Daoy (cell line): ENCODE measurements around the gene MFNG. TPM values are rescaled to one million over a fixed set of nuclear protein-coding genes. Genes with fewer than 3 reads are reported as not detected.
"Not testable (repeated sequence)": the region's sequence is repeated elsewhere in the genome, so short reads cannot be mapped to it uniquely, and the experiment has no call there.

Source experiments
- DNase-seq: peaks from one replicate; pipeline ENCODE4 v3.0.0-alpha.2; 2015; ENCODE audit warnings: low read depth
- total RNA-seq: library from RNA; depleted of rRNA; stranded (reverse); fragments of >200 nt; shearing (Covaris generic); gene quantifications from 2 replicates; pipeline ENCODE4 v1.2.3, GENCODE V29; 2014

The MFNG gene
- total RNA-seq, 1 experiment from 2014 or later, result 3.0 TPM

DNA sequence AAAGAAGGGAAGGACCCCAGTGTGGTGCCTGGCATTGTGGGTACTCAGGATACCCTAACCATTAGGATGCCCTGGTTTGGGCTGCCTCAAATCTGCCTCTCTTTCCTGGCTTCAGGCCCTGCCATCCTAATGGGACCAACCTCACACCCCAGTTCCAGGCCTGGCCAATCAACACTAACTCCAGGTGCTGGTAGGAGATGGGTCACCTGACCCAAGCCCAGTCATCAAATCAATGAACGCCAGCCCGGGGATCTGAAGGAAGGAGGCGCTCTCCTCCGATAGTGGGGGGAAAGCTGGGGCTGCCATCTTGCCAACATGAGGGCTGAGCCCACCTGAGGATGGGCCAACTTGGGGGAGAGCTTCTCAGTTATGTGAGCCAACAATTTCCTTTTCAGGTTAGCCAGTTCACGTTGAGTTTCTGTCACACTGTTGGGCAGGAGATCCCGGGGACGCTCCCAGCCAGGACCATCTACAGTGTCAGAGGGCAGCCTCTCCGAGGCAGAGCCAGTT, 12.7 kb downstream of the MFNG start:
- DNase-seq, result no peak

DNA sequence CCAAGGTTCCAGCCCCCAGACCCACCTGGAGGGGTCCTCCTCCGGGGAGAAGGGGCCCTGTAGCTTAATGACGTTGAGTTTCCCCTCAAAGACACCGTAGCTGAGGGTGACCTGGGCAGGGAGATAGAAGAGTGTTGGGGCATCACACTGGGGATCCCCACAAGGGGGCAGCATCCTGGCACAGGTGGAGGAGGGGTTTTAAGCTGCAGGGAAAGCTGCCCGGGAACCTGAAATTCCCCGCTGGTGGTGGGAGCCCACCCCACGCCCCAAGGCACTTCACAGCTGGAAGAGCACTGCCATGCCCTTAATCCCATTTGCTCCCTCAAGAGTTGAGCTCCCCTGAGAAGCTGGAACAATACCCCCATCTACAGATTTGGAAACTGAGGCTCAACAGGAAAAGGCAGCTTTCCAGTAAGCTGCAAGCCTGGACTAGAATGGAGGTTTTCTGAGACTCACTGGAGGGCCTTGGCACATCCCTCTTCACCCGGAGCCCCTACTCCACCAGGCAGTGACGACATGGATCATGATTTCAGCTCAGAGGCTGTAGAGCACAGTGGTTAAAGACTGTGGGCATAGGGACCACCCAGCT, 13.7 kb downstream of the MFNG start:
- peak; percentile 51 for DNase-seq

DNA sequence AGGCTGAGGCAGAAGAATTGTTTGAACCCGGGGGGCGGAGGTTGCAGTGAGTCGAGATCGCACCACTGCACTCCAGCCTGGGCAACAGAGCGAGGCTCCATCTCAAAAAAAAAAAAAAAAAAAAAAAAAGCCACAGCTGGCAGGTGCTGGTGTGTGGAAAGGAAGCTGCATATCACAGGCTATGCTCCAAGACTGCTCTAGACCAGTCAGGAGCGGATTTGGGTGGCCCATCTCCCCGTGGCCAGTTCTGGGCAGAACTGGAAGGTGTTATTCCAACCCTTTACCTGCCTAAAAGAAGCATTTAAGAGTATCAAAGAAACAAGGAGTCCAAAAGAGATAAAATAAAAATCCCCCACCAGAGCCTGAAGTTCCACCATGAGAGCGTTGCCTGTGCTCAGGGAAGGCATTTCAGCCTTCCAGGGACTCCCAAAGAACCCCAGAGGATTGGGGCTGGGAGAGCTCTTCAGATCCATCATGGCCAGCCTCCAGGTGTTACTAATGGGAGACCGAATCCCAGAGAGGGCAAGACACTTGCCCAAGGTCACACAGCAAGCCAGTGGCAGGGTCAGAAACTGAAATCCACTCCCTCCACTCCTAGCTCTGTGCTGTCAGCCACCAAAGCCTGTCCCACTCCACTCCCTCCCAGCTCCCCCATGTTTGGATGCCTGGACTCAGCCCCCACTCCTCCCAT, 14.3 kb downstream of the MFNG start:
- DNase-seq, result no peak

DNA sequence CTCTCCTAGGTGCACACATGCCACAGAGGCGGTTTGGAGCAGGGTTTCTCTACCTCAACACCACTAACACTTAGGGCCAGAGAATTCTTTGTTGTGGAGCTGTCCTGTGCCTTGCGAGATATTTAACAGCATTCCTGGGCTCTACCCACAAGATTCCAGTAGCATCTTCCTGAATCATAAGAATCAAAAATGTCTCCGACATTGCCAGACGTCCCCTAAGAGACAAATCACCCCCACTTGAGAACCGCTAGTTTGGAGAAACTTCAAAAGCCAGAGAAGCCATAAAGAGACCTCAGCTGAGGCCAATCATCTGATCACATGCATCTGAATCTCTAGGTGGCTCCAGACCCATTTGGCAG, 16.1 kb downstream of the MFNG start:
- DNase-seq, result no peak

DNA sequence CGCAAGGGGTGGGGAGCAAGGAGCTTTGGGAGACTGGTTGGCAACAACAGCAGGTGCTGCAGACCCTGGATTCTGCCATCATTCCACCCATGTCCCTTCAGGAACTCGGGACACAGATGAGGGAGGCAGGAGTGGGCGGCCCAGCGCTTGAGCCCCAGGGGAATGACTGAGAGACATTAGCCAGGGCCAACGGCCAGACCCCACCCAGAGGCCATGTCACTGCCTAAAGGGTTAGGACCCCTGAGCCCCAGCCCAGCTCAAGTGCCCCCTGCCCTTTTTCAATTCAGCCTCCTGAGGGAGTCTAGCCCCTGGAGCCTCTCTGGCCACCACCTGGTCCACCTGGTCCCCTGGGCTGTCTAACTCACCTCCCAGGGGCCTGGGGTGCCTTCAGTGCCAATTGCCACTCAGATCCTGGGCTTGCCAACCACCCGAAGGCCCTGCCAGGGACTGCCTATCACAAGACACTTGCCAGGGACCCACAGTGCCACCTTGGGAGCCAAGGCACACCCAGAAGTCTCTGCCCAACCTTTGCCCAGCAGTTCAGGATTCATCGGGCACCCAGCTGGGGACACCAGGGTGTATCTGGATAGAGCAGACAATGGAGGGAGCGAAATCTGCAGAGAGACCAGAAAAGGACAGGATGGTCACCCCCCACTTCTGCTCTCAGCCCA, 16.6 kb downstream of the MFNG start:
- no peak for DNase-seq

DNA sequence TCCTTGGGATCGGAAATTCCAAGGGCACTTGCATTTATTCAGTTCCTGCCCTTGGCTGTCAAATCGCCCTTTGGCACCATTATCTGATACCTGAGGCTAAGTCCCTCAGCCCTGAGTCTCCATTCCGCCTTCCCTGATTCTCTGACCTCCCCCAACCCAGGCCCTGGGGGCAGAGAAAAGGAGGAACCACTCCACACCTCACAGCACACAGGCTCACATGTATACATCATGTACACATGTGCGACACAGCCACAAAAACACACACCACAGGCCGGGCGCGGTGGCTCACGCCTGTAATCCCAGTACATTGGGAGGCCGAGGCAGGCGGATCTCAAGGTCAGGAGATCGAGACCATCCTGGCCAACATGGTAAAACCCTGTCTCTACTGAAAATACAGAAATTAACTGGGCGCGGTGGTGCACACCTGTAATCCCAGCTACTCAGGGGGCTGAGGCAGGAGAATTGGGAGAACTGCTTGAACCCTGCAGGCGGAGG, 17.9 kb downstream of the MFNG start:
- not testable (repeated sequence) for DNase-seq

DNA sequence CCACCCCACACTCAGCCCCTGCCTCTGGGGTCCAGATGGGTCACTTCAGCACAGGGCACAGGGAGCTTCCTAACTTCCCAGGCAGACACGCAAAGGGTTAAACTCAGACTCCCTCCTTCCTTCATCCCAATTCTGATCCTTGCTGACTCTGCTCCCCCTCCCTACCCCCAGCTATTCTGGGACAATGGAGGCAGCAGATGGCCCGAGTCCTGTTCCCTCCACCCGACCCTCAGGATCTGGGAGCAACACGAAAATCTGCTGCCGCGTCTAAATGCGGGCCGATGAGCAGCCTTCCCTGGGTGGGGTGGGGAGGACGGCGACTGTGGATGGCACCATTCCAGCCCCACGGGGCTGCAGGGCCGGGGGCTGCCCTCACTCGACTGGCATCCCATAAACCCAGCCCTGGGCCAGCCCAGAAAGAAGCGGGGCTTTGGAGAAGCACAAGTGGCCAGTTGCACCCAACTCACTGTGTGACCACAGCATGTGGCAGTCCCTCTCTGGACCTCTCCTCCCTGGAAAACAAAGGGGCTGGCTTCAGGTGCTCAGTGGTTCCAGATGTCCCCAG, 18.7 kb downstream of the MFNG start:
- DNase-seq, result no peak

DNA sequence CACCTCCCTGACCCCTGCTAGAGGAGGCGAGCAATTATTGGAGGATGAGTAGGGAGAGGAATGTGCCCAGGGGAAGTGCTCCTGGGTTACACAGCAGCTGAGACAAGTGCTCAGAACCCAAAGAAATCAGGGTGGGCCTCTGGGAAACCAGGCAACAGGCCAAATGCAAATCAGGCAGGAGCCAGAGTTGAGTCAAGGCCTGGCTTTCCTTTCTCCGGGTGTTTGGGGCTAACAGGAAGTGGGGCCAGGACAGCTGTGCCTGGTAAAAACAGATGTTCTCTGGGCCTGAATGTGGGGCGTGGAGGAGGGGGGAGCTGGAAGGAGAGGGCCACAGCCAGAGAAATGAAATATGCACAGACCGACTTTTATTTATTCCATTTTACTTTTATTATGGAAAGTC, 22.0 kb downstream of the MFNG start:
- DNase-seq, result peak; percentile 52

DNA sequence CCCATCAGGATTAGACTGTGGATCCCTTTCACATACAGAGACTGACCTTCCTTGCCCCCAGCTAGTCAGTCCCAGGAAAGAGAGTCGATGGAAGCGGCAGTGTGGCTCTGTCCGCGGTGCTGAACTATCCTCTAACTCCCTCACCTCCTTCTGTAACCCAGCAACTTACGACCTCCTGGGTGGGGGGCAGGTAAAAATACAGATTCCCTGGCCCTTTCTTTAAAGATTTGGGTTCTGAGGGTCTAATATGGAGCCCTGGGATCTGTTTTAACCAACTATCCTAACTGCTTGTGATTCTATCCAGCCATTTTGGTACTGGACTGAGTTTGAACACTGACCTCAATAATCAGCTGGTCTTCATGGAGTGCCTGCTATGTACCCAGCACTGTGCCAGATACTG, 23.2 kb downstream of the MFNG start:
- DNase-seq, result peak; percentile 59

DNA sequence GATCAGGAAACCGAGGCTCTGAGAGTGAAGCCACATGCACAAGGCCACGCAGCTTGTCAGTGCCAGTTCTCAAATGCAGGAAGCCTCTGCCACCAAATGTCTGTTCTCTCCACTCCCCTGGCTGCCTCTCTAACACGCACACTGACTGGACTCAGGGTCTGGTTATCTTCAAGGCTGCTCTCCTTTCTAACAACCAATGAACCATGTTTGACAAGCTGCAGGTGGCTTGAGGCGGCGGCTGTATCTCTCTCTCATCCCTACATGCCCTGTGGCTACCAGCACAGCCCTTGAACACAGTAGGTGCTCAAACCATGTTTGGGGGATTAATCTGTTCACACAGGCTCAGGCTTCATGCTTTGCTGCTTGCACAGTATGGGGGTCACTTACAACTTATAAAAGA, 23.7 kb downstream of the MFNG start:
- DNase-seq, result no peak

- DNase-seq, result no peak
Observed at GRCh38 chr22:37461961-37462360, 24.2 kb downstream of the MFNG start.

GRCh38 chr22:37460684-37461083, 25.5 kb downstream of the MFNG start:
- DNase-seq, result no peak

DNA sequence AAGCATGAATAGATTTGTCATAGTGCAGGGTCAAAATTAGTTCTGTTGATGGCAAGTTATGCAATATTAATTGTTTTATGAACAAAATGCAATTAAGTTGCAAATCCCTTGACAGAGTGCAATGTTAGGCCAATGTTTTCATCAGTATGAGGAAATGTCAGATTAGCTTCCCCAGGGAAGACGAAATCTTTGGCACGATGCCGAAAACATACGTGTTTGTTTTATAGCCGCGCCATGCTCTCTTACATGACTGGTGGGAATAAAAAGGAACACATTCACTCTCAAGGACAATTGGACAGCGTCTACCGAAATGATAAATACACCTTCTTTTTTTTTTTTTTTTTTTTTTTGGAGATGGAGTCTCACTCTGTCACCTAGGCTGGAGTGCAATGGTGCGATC, 27.0 kb downstream of the MFNG start:
- DNase-seq, result peak; percentile 22

GRCh38 chr22:37457093-37457893, 28.9 kb downstream of the MFNG start:
- peak; percentile 81 for DNase-seq

DNA sequence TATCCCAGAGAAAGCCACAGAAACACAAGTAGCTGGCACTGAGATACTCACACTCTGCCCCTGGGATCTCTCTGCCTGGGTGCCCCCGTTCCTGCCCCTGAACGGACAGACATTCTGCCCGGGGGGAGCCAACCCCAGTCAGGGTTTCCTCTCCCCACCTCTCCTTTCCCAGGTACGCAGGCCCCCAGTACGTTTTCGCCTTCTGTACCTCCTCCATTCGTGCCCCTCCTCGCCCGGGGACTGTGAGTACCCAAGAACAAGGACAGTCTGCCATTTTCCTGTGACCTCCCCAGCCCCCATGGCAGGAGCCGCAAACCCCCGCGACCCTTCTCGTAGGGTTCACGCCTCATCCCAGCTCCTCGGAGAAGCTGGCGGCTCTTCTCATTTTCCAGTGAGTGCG, 29.8 kb downstream of the MFNG start:
- no peak for DNase-seq

DNA sequence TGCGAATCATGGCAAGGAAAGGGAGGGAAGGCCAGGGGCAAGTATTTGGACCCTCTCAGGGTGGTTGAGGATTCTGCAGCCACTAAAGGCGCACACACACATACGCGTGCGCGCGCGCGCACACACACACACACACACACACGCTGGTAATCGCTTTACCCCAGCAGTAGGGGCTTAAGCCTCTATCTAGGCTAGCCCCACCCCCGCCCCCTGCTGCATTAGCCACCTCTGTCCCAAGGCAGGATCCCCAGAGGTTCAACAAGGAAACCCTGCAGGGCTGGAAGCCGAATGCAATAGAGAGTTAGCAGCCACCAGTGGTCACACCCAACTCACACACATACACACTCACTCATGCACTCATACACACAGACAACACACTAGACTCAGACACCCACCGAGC, 30.3 kb downstream of the MFNG start:
- peak; percentile 32 for DNase-seq

GRCh38 chr22:37454857-37455686, 31.1 kb downstream of the MFNG start:
- DNase-seq, result peak; percentile 91

DNA sequence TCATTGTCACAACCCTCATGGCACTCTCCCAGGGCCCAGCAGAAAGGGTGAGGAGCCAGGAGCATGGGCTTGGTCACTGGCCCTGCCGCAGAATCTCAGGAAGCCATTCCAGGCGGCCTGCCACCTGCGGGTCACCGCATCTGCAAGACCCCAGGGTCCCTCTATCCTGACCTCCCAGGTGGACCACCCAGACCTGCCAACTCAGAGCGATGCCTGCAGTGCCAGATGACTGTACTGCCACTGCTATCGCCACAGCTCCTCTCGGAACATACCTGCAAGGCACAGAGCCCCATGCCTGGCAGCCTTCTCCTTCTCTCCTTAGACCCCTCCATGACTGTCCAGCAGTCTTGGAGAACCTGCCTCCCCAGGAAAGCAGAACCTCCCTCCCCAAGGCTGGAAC, 32.5 kb downstream of the MFNG start:
- no peak for DNase-seq

DNA sequence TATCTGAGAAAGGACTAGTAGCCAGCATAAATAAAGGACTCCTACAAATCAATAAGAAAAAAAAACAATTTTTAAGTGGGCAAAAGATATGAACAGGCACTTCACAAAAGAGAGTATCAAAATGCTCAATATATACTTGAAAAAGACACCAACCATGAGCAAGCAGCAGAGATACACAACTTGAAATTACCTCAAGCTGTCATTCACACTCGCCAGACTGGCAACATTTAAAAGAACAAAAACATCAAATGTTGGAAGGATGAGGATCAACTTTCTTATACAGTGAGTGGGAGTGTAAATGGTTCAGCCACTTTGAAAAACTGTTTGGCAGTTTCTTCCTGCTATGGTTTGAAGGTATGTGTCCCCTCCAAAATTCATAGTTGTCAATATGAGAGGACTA, 35.0 kb downstream of the MFNG start:
- no peak for DNase-seq

GRCh38 chr22:37449331-37450001, 36.7 kb downstream of the MFNG start:
- DNase-seq, result no peak
